GM12892 (cell line): ENCODE measurements around the gene BIN1.

Experiments used
- DNase-seq: peaks from one replicate; pipeline ENCODE4 v3.0.0; 2011; ENCODE audit not compliant: insufficient read length
- FAIRE-seq: peaks from 2 replicates; lab custom pipeline; 2011; peaks lifted over from hg19 to GRCh38; lab: Jason Lieb, UNC
- POLR2A ChIP-seq: IDR thresholded peaks from 2 replicates; pipeline ENCODE4 v1.6.1; 2011; ENCODE audit warnings: low read depth, low read length, control low read depth
- POLR2AphosphoS5 ChIP-seq: IDR thresholded peaks from 2 replicates; pipeline ENCODE4 v1.6.1; 2011; ENCODE audit warnings: low read depth, low read length, control low read depth
- TAF1 ChIP-seq: IDR thresholded peaks from 2 replicates; pipeline ENCODE4 v1.6.1; 2011; ENCODE audit warnings: low read depth, mild to moderate bottlenecking, control low read depth, low read length, borderline replicate concordance

Gene BIN1

GRCh38 chr2:127065940-127066318 lies 41.0 kb downstream of the BIN1 start:
- FAIRE-seq (no peak), DNase-seq (no peak)
- TF ChIP-seq POLR2AphosphoS5, result no peak
- no peak for TF ChIP-seq POLR2A
- no peak for TF ChIP-seq TAF1

GRCh38 chr2:127065299-127065939 lies 41.5 kb downstream of the BIN1 start:
- FAIRE-seq (no peak), DNase-seq (no peak)
- TF ChIP-seq POLR2AphosphoS5 (no peak), POLR2A (no peak), TAF1 (no peak)

GRCh38 chr2:127064642-127065250 lies 42.2 kb downstream of the BIN1 start:
- FAIRE-seq, result peak; percentile 76
- TF ChIP-seq POLR2AphosphoS5 (0 out of 2 replicates have a peak, but pooled peaks have one; percentile 4), TAF1 (no peak), POLR2A (peak; percentile 29; the same call in 1 of the 2 replicates)
- DNase-seq, result peak; percentile 84

GRCh38 chr2:127063701-127064590 lies 43.0 kb downstream of the BIN1 start:
- DNase-seq (no peak), FAIRE-seq (no peak)
- TF ChIP-seq TAF1 (no peak), POLR2A (no peak), POLR2AphosphoS5 (no peak)

GRCh38 chr2:127061375-127062273 lies 45.3 kb downstream of the BIN1 start:
- FAIRE-seq (no peak), DNase-seq (no peak)
- TF ChIP-seq POLR2AphosphoS5 (no peak), TAF1 (no peak), POLR2A (no peak)

- FAIRE-seq, result no peak
- TF ChIP-seq POLR2A (no peak), TAF1 (no peak), POLR2AphosphoS5 (no peak)
- no peak for DNase-seq
Measured at GRCh38 chr2:127060264-127060945, 46.5 kb downstream of the BIN1 start.

- TF ChIP-seq POLR2AphosphoS5 (no peak), POLR2A (no peak), TAF1 (no peak)
- FAIRE-seq (no peak), DNase-seq (no peak)
Measured at GRCh38 chr2:127059559-127059958, 47.4 kb downstream of the BIN1 start.

GRCh38 chr2:127058954-127059252 lies 48.1 kb downstream of the BIN1 start:
- TF ChIP-seq POLR2A (no peak), TAF1 (no peak), POLR2AphosphoS5 (no peak)
- DNase-seq (no peak), FAIRE-seq (no peak)

- DNase-seq (no peak), FAIRE-seq (no peak)
- TF ChIP-seq TAF1, result no peak
- TF ChIP-seq POLR2AphosphoS5, result no peak
- TF ChIP-seq POLR2A, result no peak
Measured at GRCh38 chr2:127058246-127058953, 48.6 kb downstream of the BIN1 start.
